ENCODE data around the gene MATN1.

- TF ChIP-seq CTCF (IDR thresholded peaks at IDR 0.05) (no peak), ZFX (IDR thresholded peaks at IDR 0.05; ENCODE audit: borderline replicate concordance) (no peak)
These were observed 40.4 kb upstream of the MATN1 start for GRCh38 chr1:30763651-30764248.

Measured in 22Rv1 (cell line).